Stimulated activated CD8-positive, alpha-beta memory T cell treated with anti-CD3 and anti-CD28 coated beads, Interleukin-15, amount 100 ng/mL, for 4 hours (primary cell): Measurements from ENCODE around the gene ZNF276.
"Not testable (repeated sequence)": the region's sequence is repeated elsewhere in the genome, so short reads cannot be mapped to it uniquely, and the experiment has no call there.

Source experiments
- DNase-seq, 2 donors: peaks; one replicate each; pipeline ENCODE4 v3.0.0-alpha.2; 2020; ENCODE audit warnings: low read depth in 2 of 2

The ZNF276 gene

GRCh38 chr16:89720813-89721545, at the start of gene ZNF276, which contains the start of gene VPS9D1:
TSS of gene ZNF276 (plus strand) at chr16:89721537. CDS start at chr16:89721641, 104 bp downstream.
TSS of gene VPS9D1 (minus strand) at chr16:89720898. CDS start at chr16:89720861, 37 bp downstream.
- peak; percentile 72 to 81 for DNase-seq

- not testable (repeated sequence) for DNase-seq
These were observed 49.8 kb upstream of the ZNF276 start for GRCh38 chr16:89671565-89671964.

- no peak for DNase-seq
These were observed 49.0 kb upstream of the ZNF276 start for GRCh38 chr16:89672177-89672941.

GRCh38 chr16:89678258-89678657, 43.1 kb upstream of the ZNF276 start:
- no peak for DNase-seq

GRCh38 chr16:89685916-89686315, 35.4 kb upstream of the ZNF276 start:
- DNase-seq = no peak

GRCh38 chr16:89686520-89687091, 34.7 kb upstream of the ZNF276 start, which contains the start of gene CDK10:
TSS of gene CDK10 (plus strand) at chr16:89686689. CDS start at chr16:89686711, 22 bp downstream.
- DNase-seq = peak; percentile 74 to 81

GRCh38 chr16:89687092-89687940, 34.0 kb upstream of the ZNF276 start:
- no peak for DNase-seq

GRCh38 chr16:89688395-89688794, 32.9 kb upstream of the ZNF276 start:
- DNase-seq = no peak

GRCh38 chr16:89689142-89689541, 32.2 kb upstream of the ZNF276 start:
- DNase-seq = no peak

- DNase-seq = not testable (repeated sequence)
These were observed 31.7 kb upstream of the ZNF276 start for GRCh38 chr16:89689621-89690020.

- no peak for DNase-seq
These were observed 30.9 kb upstream of the ZNF276 start for GRCh38 chr16:89690392-89690901.

- DNase-seq = no peak
These were observed 29.9 kb upstream of the ZNF276 start for GRCh38 chr16:89691231-89691985.

- DNase-seq = no peak
These were observed 29.3 kb upstream of the ZNF276 start for GRCh38 chr16:89691986-89692569.

GRCh38 chr16:89693289-89693731, 28.0 kb upstream of the ZNF276 start:
- no peak for DNase-seq

GRCh38 chr16:89693931-89694783, 27.2 kb upstream of the ZNF276 start:
- DNase-seq = no peak

- DNase-seq = not testable (repeated sequence)
These were observed 26.6 kb upstream of the ZNF276 start for GRCh38 chr16:89694784-89695085.

- no peak for DNase-seq
These were observed 26.1 kb upstream of the ZNF276 start for GRCh38 chr16:89695086-89695874.

GRCh38 chr16:89695875-89696669, 25.3 kb upstream of the ZNF276 start:
- no peak for DNase-seq
